Neural cell (in vitro differentiated cells): ENCODE results near the gene C20orf141.

Source experiments
- CTCF ChIP-seq: fragments of 450-650 bp; IDR thresholded peaks from 2 replicates; pipeline ENCODE4 v1.5.1; 2014; ENCODE audit warnings: antibody characterized with exemption, mild to moderate bottlenecking, moderate library complexity; ENCODE audit not compliant: poor library complexity, severe bottlenecking
- EZH2 ChIP-seq: fragments of 200-600, 300-800 bp; shearing (Covaris generic), sonication (generic); IDR thresholded peaks from 2 replicates; pipeline ENCODE4 v1.6.1; 2014; ENCODE audit warnings: antibody characterized with exemption, low read length, borderline replicate concordance, mild to moderate bottlenecking; ENCODE audit not compliant: insufficient read depth, poor library complexity, severe bottlenecking
- MXI1 ChIP-seq: fragments of 450-650 bp; conservative IDR thresholded peaks from 2 replicates; pipeline ENCODE4 v1.6.1; 2014; ENCODE audit warnings: antibody characterized with exemption, mild to moderate bottlenecking; ENCODE audit not compliant: poor library complexity, severe bottlenecking
- POLR2AphosphoS5 ChIP-seq: IDR thresholded peaks from 2 replicates; pipeline ENCODE4 v1.6.1; 2012
- SMC3 ChIP-seq: fragments of 450-650 bp; conservative IDR thresholded peaks from 2 replicates; pipeline ENCODE4 v1.6.1; 2014; ENCODE audit warnings: antibody characterized with exemption, mild to moderate bottlenecking, moderate library complexity; ENCODE audit not compliant: poor library complexity
- TAF1 ChIP-seq: IDR thresholded peaks from 2 replicates; pipeline ENCODE4 v1.6.1; 2012; ENCODE audit warnings: low read depth
- TF ChIP-seq, protein P1 (sequence below): IDR thresholded peaks from 2 replicates; pipeline ENCODE4 v1.6.1; 2012; ENCODE audit warnings: borderline replicate concordance

DNA sequence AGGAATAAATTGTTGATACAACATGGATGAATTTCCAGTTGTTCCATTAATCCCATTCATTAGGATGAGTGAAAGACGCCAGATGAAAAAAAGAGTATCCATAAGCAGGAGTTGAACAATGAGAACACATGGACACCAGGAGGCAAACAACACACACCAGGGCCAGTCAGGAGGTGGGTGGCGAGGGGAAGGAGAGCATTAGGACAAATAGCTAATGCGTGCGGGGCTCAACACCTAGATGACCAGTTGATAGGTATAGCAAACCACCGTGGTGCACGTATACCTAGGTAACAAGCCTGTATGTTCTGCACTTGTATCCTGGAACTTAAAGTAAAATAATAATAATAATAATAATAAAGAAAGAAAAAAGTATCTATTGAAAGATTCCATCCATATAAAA lies 14.6 kb downstream of the C20orf141 start:
- TF ChIP-seq SMC3 (no peak), CTCF (no peak), POLR2AphosphoS5 (no peak), EZH2 (no peak), MXI1 (no peak), TAF1 (no peak)
- TF ChIP-seq, protein P1, sequence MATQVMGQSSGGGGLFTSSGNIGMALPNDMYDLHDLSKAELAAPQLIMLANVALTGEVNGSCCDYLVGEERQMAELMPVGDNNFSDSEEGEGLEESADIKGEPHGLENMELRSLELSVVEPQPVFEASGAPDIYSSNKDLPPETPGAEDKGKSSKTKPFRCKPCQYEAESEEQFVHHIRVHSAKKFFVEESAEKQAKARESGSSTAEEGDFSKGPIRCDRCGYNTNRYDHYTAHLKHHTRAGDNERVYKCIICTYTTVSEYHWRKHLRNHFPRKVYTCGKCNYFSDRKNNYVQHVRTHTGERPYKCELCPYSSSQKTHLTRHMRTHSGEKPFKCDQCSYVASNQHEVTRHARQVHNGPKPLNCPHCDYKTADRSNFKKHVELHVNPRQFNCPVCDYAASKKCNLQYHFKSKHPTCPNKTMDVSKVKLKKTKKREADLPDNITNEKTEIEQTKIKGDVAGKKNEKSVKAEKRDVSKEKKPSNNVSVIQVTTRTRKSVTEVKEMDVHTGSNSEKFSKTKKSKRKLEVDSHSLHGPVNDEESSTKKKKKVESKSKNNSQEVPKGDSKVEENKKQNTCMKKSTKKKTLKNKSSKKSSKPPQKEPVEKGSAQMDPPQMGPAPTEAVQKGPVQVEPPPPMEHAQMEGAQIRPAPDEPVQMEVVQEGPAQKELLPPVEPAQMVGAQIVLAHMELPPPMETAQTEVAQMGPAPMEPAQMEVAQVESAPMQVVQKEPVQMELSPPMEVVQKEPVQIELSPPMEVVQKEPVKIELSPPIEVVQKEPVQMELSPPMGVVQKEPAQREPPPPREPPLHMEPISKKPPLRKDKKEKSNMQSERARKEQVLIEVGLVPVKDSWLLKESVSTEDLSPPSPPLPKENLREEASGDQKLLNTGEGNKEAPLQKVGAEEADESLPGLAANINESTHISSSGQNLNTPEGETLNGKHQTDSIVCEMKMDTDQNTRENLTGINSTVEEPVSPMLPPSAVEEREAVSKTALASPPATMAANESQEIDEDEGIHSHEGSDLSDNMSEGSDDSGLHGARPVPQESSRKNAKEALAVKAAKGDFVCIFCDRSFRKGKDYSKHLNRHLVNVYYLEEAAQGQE = no peak
